Ishikawa (cell line): Measurements from ENCODE around the gene FSTL3.
A peak's percentile ranks its signal among the peaks of the same experiment; 100 is the strongest.

Experiments
- CREB1 ChIP-seq: IDR thresholded peaks from 2 replicates; pipeline ENCODE4 v1.6.1; 2012; ENCODE audit warnings: low read depth
- EP300 ChIP-seq: IDR thresholded peaks from 2 replicates; pipeline ENCODE4 v1.6.1; 2012; ENCODE audit warnings: borderline replicate concordance
- MAX ChIP-seq: IDR thresholded peaks from 2 replicates; pipeline ENCODE4 v1.6.1; 2012
- RAD21 ChIP-seq: IDR thresholded peaks from 2 replicates; pipeline ENCODE4 v1.6.1; 2012; ENCODE audit warnings: low read depth
- ZBTB7A ChIP-seq: IDR thresholded peaks from 2 replicates; pipeline ENCODE4 v1.6.1; 2012; ENCODE audit warnings: low read depth

GRCh38 chr19:662207-662961 is 13.8 kb upstream of the FSTL3 start:
- no peak for TF ChIP-seq CREB1
- no peak for TF ChIP-seq RAD21
- TF ChIP-seq EP300: no peak
- peak; percentile 72 for TF ChIP-seq MAX
- peak; percentile 61 for TF ChIP-seq ZBTB7A
